Neutrophil (primary cell): ENCODE measurements around the gene CAP1.

ENCODE experiments used
- H3K27ac ChIP-seq: fragments of 200-600 bp; sonication (generic); 2 replicates; pipeline ENCODE4 v1.5.1; 2016; ENCODE audit warnings: mild to moderate bottlenecking, moderate library complexity
- H3K27me3 ChIP-seq: fragments of 200-600 bp; sonication (generic); 2 replicates; pipeline ENCODE4 v1.6.0; 2016; ENCODE audit warnings: mild to moderate bottlenecking
- H3K36me3 ChIP-seq: fragments of 200-600 bp; sonication (generic); 2 replicates; pipeline ENCODE4 v1.5.1; 2017
- H3K4me1 ChIP-seq, 2 experiments: fragments of 200-600 bp in 1 of 2; sonication (generic) in 1 of 2; 1 replicate in 1 of 2; 2 replicates in 1 of 2; pipeline versions ENCODE4 v1.5.1 to v1.6.1; 2013 to 2016; ENCODE audit warnings: low read depth in 1 of 2, low read length in 1 of 2, mild to moderate bottlenecking in 1 of 2, moderate library complexity in 1 of 2; ENCODE audit not compliant: control insufficient read depth in 1 of 2, insufficient read depth in 1 of 2
- H3K4me3 ChIP-seq, 2 experiments: fragments of 200-600 bp in 1 of 2; sonication (generic) in 1 of 2; 1 replicate in 1 of 2; 2 replicates in 1 of 2; pipeline ENCODE4 v1.5.1; 2013 to 2016; ENCODE audit warnings: low read depth in 1 of 2, low read length in 1 of 2, mild to moderate bottlenecking in 1 of 2, moderate library complexity in 1 of 2
- H3K9me3 ChIP-seq: fragments of 200-600 bp; sonication (generic); 2 replicates; pipeline ENCODE4 v1.5.1; 2016
- CTCF ChIP-seq: fragments of 200-600 bp; sonication (generic); IDR thresholded peaks from 2 replicates; pipeline ENCODE4 v1.5.1; 2016; ENCODE audit warnings: antibody characterized with exemption

Gene CAP1

DNA sequence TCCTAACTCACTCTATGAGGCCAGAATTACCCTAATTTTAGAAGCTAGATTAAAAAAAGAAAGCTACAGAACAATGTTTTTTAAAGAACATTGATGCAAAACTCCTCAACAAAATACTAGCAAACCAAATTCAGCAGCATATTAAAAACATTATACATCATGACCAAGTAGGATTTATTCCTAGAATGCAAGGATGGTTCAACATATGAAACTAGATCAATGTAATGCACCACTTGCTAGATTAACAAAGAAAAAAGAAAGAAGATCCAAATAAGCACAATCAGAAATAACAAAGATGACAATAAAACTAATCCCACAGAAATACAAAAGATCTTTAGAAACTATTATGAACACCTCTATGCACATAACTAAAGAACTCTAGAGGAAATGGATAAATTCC, 69.9 kb downstream of the CAP1 start:
- no peak overlapping the region for H3K4me3 ChIP-seq

DNA sequence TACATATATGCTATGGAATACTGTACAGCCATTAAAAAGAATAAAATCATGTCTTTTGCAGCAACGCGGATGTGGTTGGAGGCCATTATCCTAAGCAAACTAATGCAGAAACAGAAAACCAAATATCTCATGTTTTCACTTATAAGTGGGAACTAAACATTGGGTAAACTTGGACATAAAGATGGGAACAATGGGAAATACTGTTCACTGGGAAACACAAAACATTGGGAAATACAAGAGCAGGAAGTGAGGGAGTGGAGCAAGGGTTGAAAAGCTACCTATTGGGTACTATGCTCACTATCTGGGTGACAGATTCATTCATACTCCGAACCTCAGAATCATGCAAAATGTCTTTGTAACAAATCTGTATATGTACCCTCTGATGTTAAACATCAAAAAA, 73.9 kb downstream of the CAP1 start:
- no peaks in the 10 kb centered on the region for H3K4me1 ChIP-seq
- peaks cover 5% of the 10 kb centered on the region for H3K27me3 ChIP-seq
- no peak for TF ChIP-seq CTCF

More for the DNA sequence above, 69.9 kb downstream of the CAP1 start:
- no peak for TF ChIP-seq CTCF
- H3K4me1 ChIP-seq = no peaks in the 10 kb centered on the region
- H3K27me3 ChIP-seq = no peaks in the 10 kb centered on the region
- peaks cover 5% of the 10 kb centered on the region for H3K9me3 ChIP-seq
- no peak overlapping the region for H3K27ac ChIP-seq
- H3K36me3 ChIP-seq = no peaks in the 10 kb centered on the region

GRCh38 chr1:40120128-40120527, 79.6 kb downstream of the CAP1 start:
- H3K4me1 ChIP-seq = no peaks in the 10 kb centered on the region
- TF ChIP-seq CTCF = no peak
- H3K9me3 ChIP-seq = no peaks in the 10 kb centered on the region
- H3K27ac ChIP-seq = no peak overlapping the region
- no peak overlapping the region for H3K4me3 ChIP-seq
- no peaks in the 10 kb centered on the region for H3K36me3 ChIP-seq
- peaks cover 15% of the 10 kb centered on the region for H3K27me3 ChIP-seq

More for the DNA sequence above, 73.9 kb downstream of the CAP1 start:
- H3K9me3 ChIP-seq = peaks cover 5% of the 10 kb centered on the region
- H3K27ac ChIP-seq = no peak overlapping the region
- H3K36me3 ChIP-seq = no peaks in the 10 kb centered on the region
- no peak overlapping the region for H3K4me3 ChIP-seq
